ENCODE measurements around the gene PVR. TPM values are rescaled to one million over a fixed set of nuclear protein-coding genes. Genes with fewer than 3 reads are reported as not detected.

PVR gene
- total and polyA plus RNA-seq, 10 of the 15 experiments (the other 5 are each of a cell fraction or from before 2014, with no cell fraction given), result 0.07 to 4.0 (median 1.9) TPM

GRCh38 chr19:44671400-44671799, 27.7 kb downstream of the PVR start, which contains the start of gene CEACAM19:
Gene CEACAM19, plus strand, starts transcription at chr19:44671482. Its CDS starts 450 bp downstream, at chr19:44671932.
- in situ Hi-C loops (cut with MboI), result no loop called here
- ChIA-PET POLR2A (no interaction called here), CTCF (interaction anchor here (0.6 to 1.0 kb wide), 2 partner anchors 14 to 46 kb away, joined by 3 read pairs; no protein-coding TSS in a partner anchor), SMC1A (ENCODE audit: uncharacterized antibody, unreplicated experiment) (no interaction called here), RAD21 (ENCODE audit: unreplicated experiment) (no interaction called here)
- H3K9me3 ChIP-seq (replicated peaks; ENCODE audit: control insufficient read depth, insufficient read depth, low read length), result peaks cover 2% of the 10 kb centered on the region; the same call in 2 of the 3 replicates
- BruUV-seq (replicated peaks), result no TSS peak
- no peak within 1 kb of the TSS for H3K4me3 ChIP-seq
- H2AFZ ChIP-seq (ENCODE audit: control insufficient read depth, low read depth, low read length), result no peak within 1 kb of the TSS
- no peak within 1 kb of the TSS for H3K27ac ChIP-seq (ENCODE audit: control insufficient read depth, insufficient read depth)
- TF ChIP-seq NR2C1 (IDR thresholded peaks at IDR 0.05), result no peak
- TF ChIP-seq NR2F1 (conservative IDR thresholded peaks at IDR 0.05), result 0 out of 2 replicates have a peak, but pooled peaks have one; percentile 22
- TF ChIP-seq POLR2A (IDR thresholded peaks at IDR 0.05; ENCODE audit: low read depth, low read length), result no peak
- peak; percentile 45; the same call in 1 of the 2 replicates for TF ChIP-seq JUNB (IDR thresholded peaks at IDR 0.05)
- TF ChIP-seq SMARCA5 (IDR thresholded peaks at IDR 0.05), result no peak
- TF ChIP-seq ZNF687 (IDR thresholded peaks at IDR 0.05), result no peak
- no peak for TF ChIP-seq EGR1 (IDR thresholded peaks at IDR 0.05; ENCODE audit: borderline replicate concordance in 1 of 2, low read depth in 2 of 2, low read length in 2 of 2)
- no peak for TF ChIP-seq EED (IDR thresholded peaks at IDR 0.05; ENCODE audit: low read depth)
- no peak for TF ChIP-seq TARDBP (IDR thresholded peaks at IDR 0.05; ENCODE audit: borderline replicate concordance)
- peak; percentile 41 for TF ChIP-seq MEF2B (IDR thresholded peaks at IDR 0.05; ENCODE audit: partially characterized antibody, poor library complexity, severe bottlenecking)
- no peak for TF ChIP-seq NRF1 (conservative IDR thresholded peaks at IDR 0.05; ENCODE audit: low read depth, low read length)
- TF ChIP-seq SUPT20H (IDR thresholded peaks at IDR 0.05; ENCODE audit: borderline replicate concordance, control insufficient read depth, low read depth, low read length), result no peak
- TF ChIP-seq, protein P1, sequence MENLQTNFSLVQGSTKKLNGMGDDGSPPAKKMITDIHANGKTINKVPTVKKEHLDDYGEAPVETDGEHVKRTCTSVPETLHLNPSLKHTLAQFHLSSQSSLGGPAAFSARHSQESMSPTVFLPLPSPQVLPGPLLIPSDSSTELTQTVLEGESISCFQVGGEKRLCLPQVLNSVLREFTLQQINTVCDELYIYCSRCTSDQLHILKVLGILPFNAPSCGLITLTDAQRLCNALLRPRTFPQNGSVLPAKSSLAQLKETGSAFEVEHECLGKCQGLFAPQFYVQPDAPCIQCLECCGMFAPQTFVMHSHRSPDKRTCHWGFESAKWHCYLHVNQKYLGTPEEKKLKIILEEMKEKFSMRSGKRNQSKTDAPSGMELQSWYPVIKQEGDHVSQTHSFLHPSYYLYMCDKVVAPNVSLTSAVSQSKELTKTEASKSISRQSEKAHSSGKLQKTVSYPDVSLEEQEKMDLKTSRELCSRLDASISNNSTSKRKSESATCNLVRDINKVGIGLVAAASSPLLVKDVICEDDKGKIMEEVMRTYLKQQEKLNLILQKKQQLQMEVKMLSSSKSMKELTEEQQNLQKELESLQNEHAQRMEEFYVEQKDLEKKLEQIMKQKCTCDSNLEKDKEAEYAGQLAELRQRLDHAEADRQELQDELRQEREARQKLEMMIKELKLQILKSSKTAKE (IDR thresholded peaks at IDR 0.05; ENCODE audit: low read depth, poor library complexity, severe bottlenecking), result no peak
- WGBS (ENCODE audit: insufficient coverage, insufficient replicate concordance, low lambda C conversion rate, missing lambda C conversion rate), result 0% methylated on average over 2 of the region's 2 CpGs
- H3K79me2 ChIP-seq (ENCODE audit: control insufficient read depth, insufficient read depth, low read length), result no peaks in the 10 kb centered on the region
- no peaks in the 10 kb centered on the region for H4K20me1 ChIP-seq (ENCODE audit: control insufficient read depth, insufficient read depth)
- no peak for DNase-seq (ENCODE audit: low read depth, low spot score)
- intact Hi-C loops (cut with micrococcal nuclease; ENCODE audit: unreplicated experiment), result no loop called here
- peak; percentile 59 for ATAC-seq
- H3K4me2 ChIP-seq (ENCODE audit: control insufficient read depth, insufficient read depth), result no peak within 1 kb of the TSS
- H3K9ac ChIP-seq (ENCODE audit: control insufficient read depth, insufficient read depth, low read length), result no peak within 1 kb of the TSS
- no peaks in the 10 kb centered on the region for H3K27me3 ChIP-seq (replicated peaks in 1 of 2; ENCODE audit: control insufficient read depth in 2 of 2, insufficient read depth in 2 of 2, low read length in 1 of 2)
- no peak for FAIRE-seq
- no peaks in the 10 kb centered on the region for H3K36me3 ChIP-seq (ENCODE audit: control insufficient read depth in 2 of 2, insufficient read depth in 2 of 2, low read length in 1 of 2)
- no peaks in the 10 kb centered on the region for H3K4me1 ChIP-seq (ENCODE audit: control insufficient read depth, insufficient read depth, low read length)
